ENCODE measurements around the gene HTD2. TPM values are rescaled to one million over a fixed set of nuclear protein-coding genes. Genes with fewer than 3 reads are reported as not detected.

The HTD2 gene
- total and polyA plus RNA-seq, 9 of the 15 experiments (the other 6 are each of a cell fraction or from before 2014, with no cell fraction given) = 1.8 to 22.8 (median 9.6) TPM

DNA sequence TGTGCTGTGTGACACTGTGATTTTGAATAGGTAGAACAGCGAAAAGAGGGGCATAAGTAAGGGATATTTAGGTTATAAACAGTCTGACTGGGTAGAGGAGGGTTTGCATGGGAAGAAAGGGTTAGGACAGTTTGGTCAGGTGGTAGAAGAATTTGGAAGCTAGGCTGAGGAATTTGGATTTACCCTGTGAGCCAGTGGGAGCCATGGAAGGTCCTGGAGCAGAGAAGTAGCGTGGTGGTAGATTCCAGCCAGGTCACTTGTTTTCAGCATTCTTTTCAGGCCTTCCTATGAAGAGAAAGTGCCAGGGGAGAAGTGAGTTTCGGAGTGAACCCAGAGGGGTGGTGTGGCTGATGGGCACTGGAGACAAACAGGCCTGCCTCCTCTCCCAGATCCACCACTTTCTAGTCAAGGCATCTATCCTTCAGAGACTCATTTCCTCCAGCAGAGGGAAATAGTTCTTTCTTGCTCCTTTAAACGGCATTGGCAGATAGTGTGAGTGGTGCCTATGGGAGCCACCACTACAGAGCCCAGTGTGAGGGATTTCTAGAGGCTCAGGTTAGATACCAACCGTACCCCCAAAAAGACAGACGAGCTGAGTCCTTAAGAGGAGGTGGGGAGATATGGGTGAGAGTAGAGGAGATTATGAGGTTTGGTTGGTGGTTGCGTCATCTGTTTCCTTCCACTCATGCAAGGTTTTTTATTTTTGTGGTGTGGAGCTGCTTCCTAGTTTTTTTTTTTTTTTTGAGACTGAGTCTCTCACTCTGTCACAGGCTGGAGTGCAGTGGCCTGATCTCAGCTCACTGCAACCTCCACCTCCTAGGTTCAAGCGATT is 47.6 kb downstream of the HTD2 start:
- Histone ChIP-seq H3K27me3 (ENCODE audit: control insufficient read depth in 2 of 2, insufficient read depth in 2 of 2, low read length in 2 of 2) (no peaks in the 10 kb centered on the region), H3K4me2 (ENCODE audit: insufficient read depth, low read length) (no peak overlapping the region), H3K4me3 (no peak overlapping the region), H4K20me1 (replicated peaks; ENCODE audit: control insufficient read depth, insufficient read depth, low read length) (no peaks in the 10 kb centered on the region; the same call in 1 of the 2 replicates), H3K9me3 (replicated peaks; ENCODE audit: control insufficient read depth, insufficient read depth, low read depth, low read length) (no peaks in the 10 kb centered on the region), H2AFZ (ENCODE audit: low read depth, low read length) (no peak overlapping the region), H3K4me1 (replicated peaks in 1 of 2; ENCODE audit: control insufficient read depth in 2 of 2, insufficient read depth in 2 of 2, low read length in 2 of 2) (peaks cover 0 to 17% of the 10 kb centered on the region in 2 experiments; a peak in 3 of 5 replicates), H3K36me3 (ENCODE audit: control insufficient read depth, insufficient read depth, low read length) (no peaks in the 10 kb centered on the region), H3K79me2 (ENCODE audit: control insufficient read depth, insufficient read depth, low read length) (no peaks in the 10 kb centered on the region; the same call in 2 of the 3 replicates), H3K9me1 (ENCODE audit: control insufficient read depth, insufficient read depth, low read length) (no peaks in the 10 kb centered on the region), H3K9ac (ENCODE audit: insufficient read depth in 1 of 2, low read depth in 2 of 2, low read length in 2 of 2) (no peak overlapping the region), H3K27ac (ENCODE audit: extremely low read depth, low read depth, low read length) (no peak overlapping the region)
- intact Hi-C loops (cut with micrococcal nuclease) = no loop called here
- ChIA-PET POLR2A (interaction anchor here (0.7 kb wide), 1 partner anchor 168 kb away, joined by 3 read pairs; no protein-coding TSS in a partner anchor), CTCF (ENCODE audit: low intra/inter-chr PET ratio) (no interaction called here)
- no TSS peak for BruUV-seq (replicated peaks)
- WGBS (ENCODE audit: insufficient coverage, low coverage, missing lambda C conversion rate) = 61% methylated on average over 5 of the region's 8 CpGs
- ATAC-seq (peak; percentile 15; the same call in 2 of the 3 replicates), FAIRE-seq (no peak), DNase-seq (ENCODE audit: extremely low read depth in 1 of 4, low spot score in 3 of 4) (no peak)
- in situ Hi-C loops (cut with MboI) = no loop called here
- TF ChIP-seq CEBPB (tag; IDR thresholded peaks at IDR 0.05) (peak; percentile 82), RBM25 (IDR thresholded peaks at IDR 0.05; ENCODE audit: low read depth, low read length, severe bottlenecking) (peak; percentile 37), ZNF146 (CRISPR knock-in tag; IDR thresholded peaks at IDR 0.05; ENCODE audit: unreplicated experiment) (no peak), THRAP3 (IDR thresholded peaks at IDR 0.05; ENCODE audit: borderline replicate concordance) (no peak), HNRNPH1 (optimal IDR thresholded peaks at IDR 0.05; ENCODE audit: low read depth, low read length) (no peak), ZFP36 (IDR thresholded peaks at IDR 0.05; ENCODE audit: low read depth, low read length, partially characterized antibody) (peak; percentile 22), CEBPG (CRISPR knock-in tag; IDR thresholded peaks at IDR 0.05) (peak; percentile 61), CEBPG (tag; conservative IDR thresholded peaks at IDR 0.05 in 1 of 2, IDR thresholded peaks at IDR 0.05 in 1 of 2) (peak; percentile 77 to 89)
- TF ChIP-seq, protein P1, sequence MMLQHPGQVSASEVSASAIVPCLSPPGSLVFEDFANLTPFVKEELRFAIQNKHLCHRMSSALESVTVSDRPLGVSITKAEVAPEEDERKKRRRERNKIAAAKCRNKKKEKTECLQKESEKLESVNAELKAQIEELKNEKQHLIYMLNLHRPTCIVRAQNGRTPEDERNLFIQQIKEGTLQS (IDR thresholded peaks at IDR 0.05) = peak; percentile 62; the same call in 1 of the 2 replicates
- TF ChIP-seq, protein P1 (CRISPR knock-in tag; conservative IDR thresholded peaks at IDR 0.05) = no peak
- TF ChIP-seq, protein P2, sequence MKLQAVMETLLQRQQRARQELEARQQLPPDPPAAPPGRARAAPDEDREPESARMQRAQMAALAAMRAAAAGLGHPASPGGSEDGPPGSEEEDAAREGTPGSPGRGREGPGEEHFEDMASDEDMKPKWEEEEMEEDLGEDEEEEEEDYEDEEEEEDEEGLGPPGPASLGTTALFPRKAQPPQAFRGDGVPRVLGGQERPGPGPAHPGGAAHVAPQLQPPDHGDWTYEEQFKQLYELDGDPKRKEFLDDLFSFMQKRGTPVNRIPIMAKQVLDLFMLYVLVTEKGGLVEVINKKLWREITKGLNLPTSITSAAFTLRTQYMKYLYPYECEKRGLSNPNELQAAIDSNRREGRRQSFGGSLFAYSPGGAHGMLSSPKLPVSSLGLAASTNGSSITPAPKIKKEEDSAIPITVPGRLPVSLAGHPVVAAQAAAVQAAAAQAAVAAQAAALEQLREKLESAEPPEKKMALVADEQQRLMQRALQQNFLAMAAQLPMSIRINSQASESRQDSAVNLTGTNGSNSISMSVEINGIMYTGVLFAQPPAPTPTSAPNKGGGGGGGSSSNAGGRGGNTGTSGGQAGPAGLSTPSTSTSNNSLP (IDR thresholded peaks at IDR 0.05; ENCODE audit: borderline replicate concordance, low read depth, low read length) = no peak
- TF ChIP-seq, protein P3, sequence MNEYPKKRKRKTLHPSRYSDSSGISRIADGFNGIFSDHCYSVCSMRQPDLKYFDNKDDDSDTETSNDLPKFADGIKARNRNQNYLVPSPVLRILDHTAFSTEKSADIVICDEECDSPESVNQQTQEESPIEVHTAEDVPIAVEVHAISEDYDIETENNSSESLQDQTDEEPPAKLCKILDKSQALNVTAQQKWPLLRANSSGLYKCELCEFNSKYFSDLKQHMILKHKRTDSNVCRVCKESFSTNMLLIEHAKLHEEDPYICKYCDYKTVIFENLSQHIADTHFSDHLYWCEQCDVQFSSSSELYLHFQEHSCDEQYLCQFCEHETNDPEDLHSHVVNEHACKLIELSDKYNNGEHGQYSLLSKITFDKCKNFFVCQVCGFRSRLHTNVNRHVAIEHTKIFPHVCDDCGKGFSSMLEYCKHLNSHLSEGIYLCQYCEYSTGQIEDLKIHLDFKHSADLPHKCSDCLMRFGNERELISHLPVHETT (CRISPR knock-in tag; conservative IDR thresholded peaks at IDR 0.05 in 1 of 2, IDR thresholded peaks at IDR 0.05 in 1 of 2) = no peak
- TF ChIP-seq, protein P4, sequence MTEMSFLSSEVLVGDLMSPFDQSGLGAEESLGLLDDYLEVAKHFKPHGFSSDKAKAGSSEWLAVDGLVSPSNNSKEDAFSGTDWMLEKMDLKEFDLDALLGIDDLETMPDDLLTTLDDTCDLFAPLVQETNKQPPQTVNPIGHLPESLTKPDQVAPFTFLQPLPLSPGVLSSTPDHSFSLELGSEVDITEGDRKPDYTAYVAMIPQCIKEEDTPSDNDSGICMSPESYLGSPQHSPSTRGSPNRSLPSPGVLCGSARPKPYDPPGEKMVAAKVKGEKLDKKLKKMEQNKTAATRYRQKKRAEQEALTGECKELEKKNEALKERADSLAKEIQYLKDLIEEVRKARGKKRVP (CRISPR knock-in tag; IDR thresholded peaks at IDR 0.05) = peak; percentile 63; the same call in 1 of the 2 replicates

Measured in K562 (cell line).